Activated CD4-positive, CD25-positive, alpha-beta regulatory T cell treated with anti-CD3 and anti-CD28 coated beads, Interleukin-2, amount 50 U/mL, for 72 hours (primary cell): ENCODE measurements around the gene SUSD4.
A peak's percentile ranks its signal among the peaks of the same experiment; 100 is the strongest.
"Not testable (repeated sequence)": the region's sequence is repeated elsewhere in the genome, so short reads cannot be mapped to it uniquely, and the experiment has no call there.

Source experiments
- DNase-seq: peaks from one replicate; pipeline ENCODE4 v3.0.0; 2021

SUSD4 gene, protein sequence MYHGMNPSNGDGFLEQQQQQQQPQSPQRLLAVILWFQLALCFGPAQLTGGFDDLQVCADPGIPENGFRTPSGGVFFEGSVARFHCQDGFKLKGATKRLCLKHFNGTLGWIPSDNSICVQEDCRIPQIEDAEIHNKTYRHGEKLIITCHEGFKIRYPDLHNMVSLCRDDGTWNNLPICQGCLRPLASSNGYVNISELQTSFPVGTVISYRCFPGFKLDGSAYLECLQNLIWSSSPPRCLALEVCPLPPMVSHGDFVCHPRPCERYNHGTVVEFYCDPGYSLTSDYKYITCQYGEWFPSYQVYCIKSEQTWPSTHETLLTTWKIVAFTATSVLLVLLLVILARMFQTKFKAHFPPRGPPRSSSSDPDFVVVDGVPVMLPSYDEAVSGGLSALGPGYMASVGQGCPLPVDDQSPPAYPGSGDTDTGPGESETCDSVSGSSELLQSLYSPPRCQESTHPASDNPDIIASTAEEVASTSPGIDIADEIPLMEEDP

DNA sequence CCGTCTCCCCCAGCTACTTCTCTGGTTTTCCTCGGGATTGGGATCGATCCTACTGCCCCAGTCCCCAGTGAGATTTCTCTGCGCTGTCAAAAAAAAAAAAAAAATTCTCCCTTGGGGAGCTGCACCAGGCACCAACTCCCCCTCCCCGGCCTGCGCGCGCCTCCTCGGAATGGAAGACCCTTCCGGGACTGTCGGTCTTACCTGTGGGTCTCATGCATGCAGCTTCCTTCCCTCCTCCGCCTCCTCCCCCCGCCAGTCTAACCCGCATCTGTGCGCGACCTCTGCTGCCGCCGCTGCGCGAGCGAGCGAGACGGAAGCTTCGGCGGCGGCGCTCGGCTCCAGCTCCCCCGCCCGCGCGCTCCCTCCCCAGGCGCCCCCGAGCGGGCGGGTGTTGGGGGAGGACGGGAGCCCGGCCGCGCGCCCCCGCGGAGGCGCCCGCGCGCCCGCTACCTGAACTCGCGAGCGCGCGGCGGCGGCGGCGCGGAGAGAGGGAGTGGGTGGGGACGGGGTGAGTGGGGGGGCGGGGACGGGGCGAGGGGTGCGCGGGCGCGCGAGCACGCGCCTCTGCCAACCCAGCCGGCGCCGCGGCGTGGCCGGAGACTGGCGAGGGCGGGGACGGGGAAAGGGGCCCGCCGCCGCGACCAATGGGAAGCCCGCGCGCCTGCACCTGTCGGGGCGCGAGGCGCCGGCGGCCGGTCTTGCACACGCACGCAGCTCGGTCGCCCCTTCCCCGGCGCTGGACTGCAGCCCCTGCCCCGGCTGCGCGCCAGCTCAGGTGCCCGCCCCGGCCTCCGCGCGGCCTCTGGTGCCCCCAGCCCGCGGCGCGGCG is at the start of gene SUSD4:
TSS of gene SUSD4 (minus strand) at position 321 of the 829 bp plus-strand sequence. CDS start 751 bp downstream, outside the sequence.
- DNase-seq = peak; percentile 55

- DNase-seq = no peak
Measured at GRCh38 chr1:223413216-223413615, 49.2 kb upstream of the SUSD4 start.

GRCh38 chr1:223411710-223412109 is 47.7 kb upstream of the SUSD4 start:
- no peak for DNase-seq

- no peak for DNase-seq
Measured at GRCh38 chr1:223411309-223411708, 47.3 kb upstream of the SUSD4 start.

DNA sequence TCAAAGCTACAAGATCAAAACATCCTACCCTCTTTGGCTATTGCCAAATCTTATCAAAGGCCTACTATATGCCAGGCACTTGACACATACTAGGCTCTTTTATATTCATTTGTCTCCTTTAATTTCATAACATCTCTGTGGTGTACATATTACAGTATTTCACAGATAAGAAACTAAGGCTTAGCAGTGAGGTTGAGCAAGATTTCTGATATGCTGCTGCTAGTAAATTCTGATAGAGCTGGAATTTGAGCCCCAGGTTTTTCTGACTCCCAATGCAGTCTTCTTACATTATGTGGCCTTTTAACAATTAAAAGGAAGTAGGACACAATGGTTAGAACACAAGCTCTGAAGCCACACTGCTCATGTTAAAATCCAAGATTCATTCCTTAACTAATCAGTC is 46.1 kb upstream of the SUSD4 start:
- DNase-seq = no peak

GRCh38 chr1:223405507-223405906 is 41.5 kb upstream of the SUSD4 start:
- DNase-seq = no peak

DNA sequence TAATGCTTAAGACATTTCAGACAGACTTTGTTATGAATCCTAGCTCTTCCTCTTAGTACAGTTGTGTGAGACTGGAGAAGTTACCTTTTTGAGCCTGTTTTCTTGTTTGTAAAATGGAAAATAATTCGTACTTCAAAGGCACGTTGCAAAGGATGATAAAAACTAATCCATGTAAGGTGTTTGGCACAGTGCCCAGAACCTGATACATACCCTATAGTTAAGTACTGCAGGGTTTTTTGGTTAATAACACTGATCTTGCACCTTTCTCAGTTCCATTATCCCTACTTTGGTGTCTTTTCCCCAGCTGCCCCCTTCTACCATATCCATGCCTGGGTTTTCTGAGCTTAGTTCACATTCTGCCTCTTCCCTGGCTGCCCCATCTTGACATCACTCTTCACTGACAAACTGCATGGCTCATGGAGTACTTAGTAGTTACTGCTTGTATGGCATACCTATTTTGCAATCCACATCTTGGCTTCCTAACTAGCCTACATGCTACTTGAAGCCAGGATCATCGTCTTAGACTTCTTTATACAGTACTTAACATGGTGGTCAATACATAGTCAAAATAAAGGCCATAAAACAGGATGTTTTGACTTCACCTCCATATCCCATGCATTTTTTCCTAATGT is 39.3 kb upstream of the SUSD4 start:
- no peak for DNase-seq

- DNase-seq = no peak
Measured at GRCh38 chr1:223402790-223403142, 38.8 kb upstream of the SUSD4 start.

- no peak for DNase-seq
Measured at GRCh38 chr1:223401873-223402789, 38.2 kb upstream of the SUSD4 start.

GRCh38 chr1:223399393-223399792 is 35.4 kb upstream of the SUSD4 start:
- DNase-seq = not testable (repeated sequence)

DNA sequence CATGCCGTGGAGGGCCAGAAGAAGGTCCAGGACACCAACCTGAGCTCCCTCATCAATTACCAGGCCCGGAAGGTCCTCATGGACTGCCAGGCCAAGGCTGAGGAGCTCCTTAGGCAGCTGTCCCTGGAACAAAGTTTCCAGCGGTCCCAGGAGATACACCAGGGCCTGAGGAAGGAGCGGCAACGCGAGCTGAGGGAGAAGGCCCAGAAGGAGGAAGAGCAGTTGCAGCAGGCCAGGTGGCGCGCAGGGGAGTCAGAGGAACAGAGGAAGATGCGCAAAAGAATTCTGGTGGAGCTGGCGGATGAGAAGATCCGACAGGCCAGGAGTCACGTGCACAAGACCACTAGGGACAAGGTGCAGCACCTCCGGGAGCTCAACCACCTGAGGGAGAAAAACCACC is 30.7 kb upstream of the SUSD4 start:
- DNase-seq = no peak

GRCh38 chr1:223394242-223394641 is 30.3 kb upstream of the SUSD4 start:
- DNase-seq = no peak

DNA sequence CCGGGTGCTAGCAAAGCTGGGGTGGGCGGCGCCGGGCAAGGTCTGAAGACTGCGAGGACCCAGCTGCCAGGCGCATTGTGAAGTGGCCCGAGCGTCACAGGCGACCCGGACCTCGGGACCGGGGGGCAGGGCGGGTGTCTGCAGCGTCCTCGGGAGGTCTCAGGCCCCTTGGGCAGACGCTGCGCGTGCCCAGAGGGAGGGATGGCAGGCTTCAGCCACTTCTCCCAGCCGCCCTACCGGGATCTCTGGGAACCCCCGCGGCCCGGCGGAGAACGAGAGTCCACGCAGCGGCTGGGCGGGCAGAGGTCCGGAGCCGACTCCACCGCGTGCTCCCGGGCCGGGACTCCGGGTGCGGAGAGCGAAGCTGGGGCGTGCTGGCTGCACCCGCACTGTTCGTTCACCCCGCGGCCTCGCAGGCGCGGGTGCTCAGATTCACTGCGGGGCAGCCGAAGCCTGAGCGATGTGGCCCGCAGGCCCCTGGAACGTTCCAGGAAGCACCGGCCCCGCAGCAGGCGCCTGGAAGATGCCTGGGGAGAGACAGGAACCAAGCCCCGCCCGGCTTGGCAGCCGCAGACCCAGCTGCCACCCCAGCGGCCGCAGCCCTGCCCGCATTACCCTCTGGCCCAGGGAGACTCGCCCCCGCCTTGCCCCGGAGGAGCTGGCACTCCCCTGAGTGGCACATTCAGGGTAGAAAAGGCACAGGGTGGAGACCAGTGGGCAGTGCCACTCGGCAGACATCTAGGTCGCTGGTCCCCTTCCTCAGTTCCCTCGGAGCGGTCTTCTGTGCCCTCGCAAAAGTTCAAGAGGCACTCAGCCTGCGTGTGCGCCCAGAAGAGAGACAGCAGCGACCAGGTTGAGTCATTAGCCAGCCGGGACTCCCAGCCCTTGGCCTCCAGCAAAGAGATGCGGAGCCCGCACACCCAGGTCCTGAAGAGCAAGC is 29.6 kb upstream of the SUSD4 start, which contains the start of gene CCDC185:
TSS of gene CCDC185 (plus strand) at position 141 of the 940 bp plus-strand sequence. CDS start at position 202, 61 bp downstream.
- DNase-seq = no peak

DNA sequence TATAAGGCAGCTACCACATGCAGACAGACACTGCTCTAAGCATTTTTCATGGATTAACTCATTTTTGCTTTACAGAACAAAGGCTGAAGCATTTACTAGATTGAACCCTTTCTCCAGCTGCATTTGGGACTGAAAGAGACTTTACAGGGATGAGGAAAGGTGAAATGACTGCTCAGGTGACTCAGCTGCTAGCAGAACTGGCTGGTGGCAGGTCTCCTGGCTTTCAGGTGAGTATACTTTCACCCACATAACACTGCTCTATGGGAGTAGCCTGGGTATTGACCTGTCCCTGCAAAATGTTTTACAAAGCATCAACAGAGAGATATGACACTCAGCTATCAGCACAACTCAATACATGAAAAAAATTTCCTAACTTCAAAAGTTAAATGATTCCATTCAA is 26.6 kb upstream of the SUSD4 start:
- DNase-seq = no peak

- no peak for DNase-seq
Measured at GRCh38 chr1:223386013-223386412, 22.0 kb upstream of the SUSD4 start.

GRCh38 chr1:223378754-223379153 is 14.8 kb upstream of the SUSD4 start:
- DNase-seq = no peak

DNA sequence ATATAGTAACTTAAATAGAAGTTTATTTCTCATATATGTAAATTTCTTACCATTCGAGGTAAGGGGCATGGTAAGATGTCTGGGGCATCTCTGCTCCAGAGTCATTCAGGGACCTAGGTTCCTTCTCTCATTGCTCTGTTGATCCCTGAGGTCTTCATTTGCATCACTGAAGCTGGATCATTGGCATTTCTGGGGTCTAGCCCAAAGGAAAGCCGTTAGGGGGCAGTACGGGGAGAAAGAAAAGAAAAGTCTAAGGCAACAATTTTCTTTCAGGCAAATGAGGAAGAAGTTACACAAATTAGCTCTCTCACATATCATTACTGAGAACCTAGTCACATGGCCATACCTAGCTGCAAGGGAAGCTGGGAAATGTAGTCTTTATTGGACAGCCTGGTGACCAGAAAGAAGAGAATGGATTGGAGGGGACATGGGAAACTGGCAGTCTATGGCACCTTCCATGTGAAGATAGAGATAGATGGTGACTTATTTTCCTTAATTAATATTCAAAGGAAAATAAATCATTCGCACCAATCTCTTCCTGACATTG is 10.2 kb upstream of the SUSD4 start:
- DNase-seq = no peak

DNA sequence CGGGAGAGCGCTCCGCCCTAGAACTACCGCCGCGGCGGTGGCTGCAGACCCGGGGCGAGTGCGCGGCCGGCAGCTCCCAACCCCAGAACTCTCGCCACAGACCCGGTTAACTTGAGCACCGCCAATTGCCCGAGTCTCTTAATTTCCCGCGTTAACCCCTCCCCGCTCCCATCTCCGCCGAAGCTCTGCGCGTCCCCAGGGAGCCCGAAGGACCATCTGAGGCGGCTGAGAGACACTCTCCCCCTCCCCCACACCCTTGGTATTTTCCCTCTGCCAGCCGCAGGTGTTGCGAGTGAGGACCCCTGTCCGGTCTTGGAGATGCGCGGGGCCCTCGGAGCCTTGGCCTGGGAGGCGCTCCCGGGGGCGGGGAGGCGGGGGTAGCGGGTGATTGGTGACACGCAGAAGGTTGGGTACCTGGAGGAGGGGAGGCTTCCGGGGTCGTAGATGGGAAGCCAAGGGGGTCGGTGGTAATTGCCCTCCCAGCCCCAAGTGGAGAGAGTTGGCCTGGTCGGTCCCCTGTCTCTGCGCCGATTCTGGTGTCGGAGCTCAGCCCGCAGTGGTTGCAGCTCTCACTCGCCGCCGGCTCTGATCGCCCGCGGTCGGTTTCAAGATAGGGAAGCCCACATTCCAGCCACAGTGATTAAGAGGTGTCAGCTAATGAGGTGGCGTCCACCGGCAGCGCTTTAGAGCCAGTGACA is 858 bp upstream of the SUSD4 start:
- DNase-seq = no peak

GRCh38 chr1:223363057-223363855 is 720 bp downstream of the SUSD4 start:
- no peak for DNase-seq
